Measurements from ENCODE around the gene UGT3A2. TPM values are rescaled to one million over a fixed set of nuclear protein-coding genes. Genes with fewer than 3 reads are reported as not detected.

The UGT3A2 gene
- total and polyA plus RNA-seq, 3 experiments from 2014 or later, result 1.1 TPM; not detected in 2

GRCh38 chr5:36078430-36078829, 11.7 kb upstream of the UGT3A2 start:
- H3K27me3 Mint-ChIP-seq, result peaks cover 12 to 58% of the 10 kb centered on the region in 2 donors

GRCh38 chr5:36073595-36074216, 7.0 kb upstream of the UGT3A2 start:
- Histone ChIP-seq H3K4me1 (ENCODE audit: insufficient read depth, low read length) (no peaks in the 10 kb centered on the region), H3K9me3 (ENCODE audit: low read length) (no peaks in the 10 kb centered on the region), H3K36me3 (ENCODE audit: insufficient read depth, low read length) (no peaks in the 10 kb centered on the region), H3K27me3 (ENCODE audit: insufficient read depth, low read length, poor library complexity, severe bottlenecking) (no peaks in the 10 kb centered on the region), H3K4me3 (ENCODE audit: low read length) (no peak overlapping the region), H3K27ac (ENCODE audit: low read depth, low read length) (no peak overlapping the region)
- peak overlapping the region in 1 of 8 donors; percentile 38 for H3K27ac Mint-ChIP-seq
- ChIA-PET POLR2A (no interaction called here), CTCF (interaction anchor here (0.8 to 1.2 kb wide), 3 partner anchors 10 to 14 kb away, joined by 3 read pairs; no protein-coding TSS in a partner anchor)
- no peaks in the 10 kb centered on the region for H3K36me3 Mint-ChIP-seq
- no peak overlapping the region for H3K4me3 Mint-ChIP-seq
- H3K9me3 Mint-ChIP-seq, result no peaks in the 10 kb centered on the region
- H3K27me3 Mint-ChIP-seq, result peaks cover 7 to 38% of the 10 kb centered on the region in 2 donors
- DNase-seq, result peak in 1 of 5 donors; percentile 8
- H3K4me1 Mint-ChIP-seq, result peaks cover 13 to 21% (median 16%) of the 10 kb centered on the region in 3 donors

More at GRCh38 chr5:36078430-36078829, 11.7 kb upstream of the UGT3A2 start:
- no peak overlapping the region for H3K27ac ChIP-seq (ENCODE audit: low read depth, low read length)
- no peaks in the 10 kb centered on the region for H3K36me3 ChIP-seq (ENCODE audit: insufficient read depth, low read length)
- no peaks in the 10 kb centered on the region for H3K4me1 ChIP-seq (ENCODE audit: insufficient read depth, low read length)
- H3K27me3 ChIP-seq (ENCODE audit: insufficient read depth, low read length, poor library complexity, severe bottlenecking), result peaks cover 8% of the 10 kb centered on the region
- Mint-ChIP-seq H3K4me1 (peaks cover 1 to 3% (median 2%) of the 10 kb centered on the region in 3 donors), H3K4me3 (no peak overlapping the region), H3K9me3 (no peaks in the 10 kb centered on the region), H3K36me3 (no peaks in the 10 kb centered on the region), H3K27ac (no peak overlapping the region)
- no peaks in the 10 kb centered on the region for H3K9me3 ChIP-seq (ENCODE audit: low read length)
- no peak for DNase-seq
- POLR2A ChIA-PET, result no interaction called here
- CTCF ChIA-PET, result interaction anchor here (0.7 to 1.5 kb wide), 7 partner anchors 8 to 429 kb away, joined by 3 to 14 read pairs (median 5); no protein-coding TSS in a partner anchor
- H3K4me3 ChIP-seq (ENCODE audit: low read length), result no peak overlapping the region

- H3K4me3 Mint-ChIP-seq, result peak overlapping the region; percentile 57 to 88 (median 82)
- Histone ChIP-seq H3K27me3 (ENCODE audit: insufficient read depth, low read length, poor library complexity, severe bottlenecking) (no peaks in the 10 kb centered on the region), H3K4me1 (ENCODE audit: insufficient read depth, low read length) (no peaks in the 10 kb centered on the region), H3K36me3 (ENCODE audit: insufficient read depth, low read length) (no peaks in the 10 kb centered on the region), H3K9me3 (ENCODE audit: low read length) (no peaks in the 10 kb centered on the region), H3K27ac (ENCODE audit: low read depth, low read length) (no peak overlapping the region), H3K4me3 (ENCODE audit: low read length) (peak overlapping the region; percentile 43)
- ChIA-PET CTCF (interaction anchor here (1.5 kb wide), 2 partner anchors 8 to 171 kb away, joined by 3 to 5 read pairs; partner anchors contain the start of gene NADK2), POLR2A (no interaction called here)
- H3K4me1 Mint-ChIP-seq, result peaks cover 18 to 27% (median 22%) of the 10 kb centered on the region in 3 donors
- no peak for DNase-seq
- H3K27me3 Mint-ChIP-seq, result peaks cover 15 to 36% of the 10 kb centered on the region in 2 donors
- no peaks in the 10 kb centered on the region for H3K36me3 Mint-ChIP-seq
- peak overlapping the region in 4 of 8 donors; percentile 36 to 86 (median 77) for H3K27ac Mint-ChIP-seq
- no peaks in the 10 kb centered on the region for H3K9me3 Mint-ChIP-seq
Measured at GRCh38 chr5:36070687-36071571, 4.2 kb upstream of the UGT3A2 start.

GRCh38 chr5:36068751-36069281, 2.1 kb upstream of the UGT3A2 start:
- Mint-ChIP-seq H3K4me1 (peaks cover 18 to 27% (median 22%) of the 10 kb centered on the region in 3 donors), H3K36me3 (no peaks in the 10 kb centered on the region), H3K9me3 (no peaks in the 10 kb centered on the region), H3K4me3 (no peak overlapping the region), H3K27ac (peak overlapping the region in 1 of 8 donors; percentile 43), H3K27me3 (peaks cover 20 to 40% of the 10 kb centered on the region in 2 donors)
- Histone ChIP-seq H3K36me3 (ENCODE audit: insufficient read depth, low read length) (no peaks in the 10 kb centered on the region), H3K4me3 (ENCODE audit: low read length) (no peak overlapping the region), H3K27me3 (ENCODE audit: insufficient read depth, low read length, poor library complexity, severe bottlenecking) (no peaks in the 10 kb centered on the region), H3K4me1 (ENCODE audit: insufficient read depth, low read length) (no peaks in the 10 kb centered on the region), H3K27ac (ENCODE audit: low read depth, low read length) (no peak overlapping the region), H3K9me3 (ENCODE audit: low read length) (no peaks in the 10 kb centered on the region)
- no peak for DNase-seq
- ChIA-PET POLR2A (no interaction called here), CTCF (interaction anchor here (1.3 kb wide), 1 partner anchor 9 kb away, joined by 3 read pairs; no protein-coding TSS in a partner anchor)

- Histone ChIP-seq H3K27me3 (ENCODE audit: insufficient read depth, low read length, poor library complexity, severe bottlenecking) (no peaks in the 10 kb centered on the region), H3K27ac (ENCODE audit: low read depth, low read length) (no peak overlapping the region), H3K4me3 (ENCODE audit: low read length) (no peak overlapping the region), H3K9me3 (ENCODE audit: low read length) (no peaks in the 10 kb centered on the region), H3K36me3 (ENCODE audit: insufficient read depth, low read length) (no peaks in the 10 kb centered on the region), H3K4me1 (ENCODE audit: insufficient read depth, low read length) (no peaks in the 10 kb centered on the region)
- CTCF ChIA-PET, result no interaction called here
- H3K4me3 Mint-ChIP-seq, result no peak overlapping the region
- H3K27ac Mint-ChIP-seq, result no peak overlapping the region
- H3K9me3 Mint-ChIP-seq, result peaks cover 0 to 3% (median 0%) of the 10 kb centered on the region in 5 donors
- H3K36me3 Mint-ChIP-seq, result no peaks in the 10 kb centered on the region
- DNase-seq, result no peak
- peaks cover 9 to 11% (median 10%) of the 10 kb centered on the region in 3 donors for H3K4me1 Mint-ChIP-seq
- POLR2A ChIA-PET, result no interaction called here
- peaks cover 17 to 37% of the 10 kb centered on the region in 2 donors for H3K27me3 Mint-ChIP-seq
Measured at GRCh38 chr5:36066001-36066539, 612 bp downstream of the UGT3A2 start.

GRCh38 chr5:36060420-36060887, 6.2 kb downstream of the UGT3A2 start:
- CTCF ChIA-PET, result no interaction called here
- peak overlapping the region in 1 of 8 donors; percentile 36 for H3K27ac Mint-ChIP-seq
- no peak overlapping the region for H3K4me3 ChIP-seq (ENCODE audit: low read length)
- no peaks in the 10 kb centered on the region for H3K27me3 ChIP-seq (ENCODE audit: insufficient read depth, low read length, poor library complexity, severe bottlenecking)
- peaks cover 0 to 5% (median 0%) of the 10 kb centered on the region in 5 donors for H3K9me3 Mint-ChIP-seq
- no peaks in the 10 kb centered on the region for H3K9me3 ChIP-seq (ENCODE audit: low read length)
- H3K4me1 Mint-ChIP-seq, result peaks cover 0 to 2% (median 0%) of the 10 kb centered on the region in 3 donors
- no peaks in the 10 kb centered on the region for H3K4me1 ChIP-seq (ENCODE audit: insufficient read depth, low read length)
- no peaks in the 10 kb centered on the region for H3K36me3 ChIP-seq (ENCODE audit: insufficient read depth, low read length)
- H3K4me3 Mint-ChIP-seq, result peak overlapping the region in 1 of 7 donors; percentile 42
- no peak overlapping the region for H3K27ac ChIP-seq (ENCODE audit: low read depth, low read length)
- no peak for DNase-seq
- H3K36me3 Mint-ChIP-seq, result no peaks in the 10 kb centered on the region
- POLR2A ChIA-PET, result no interaction called here
- H3K27me3 Mint-ChIP-seq, result peaks cover 8 to 12% of the 10 kb centered on the region in 2 donors

GRCh38 chr5:36059571-36060419, 6.9 kb downstream of the UGT3A2 start:
- no peaks in the 10 kb centered on the region for H3K9me3 ChIP-seq (ENCODE audit: low read length)
- Mint-ChIP-seq H3K27me3 (peaks cover 6 to 8% of the 10 kb centered on the region in 2 donors), H3K9me3 (peaks cover 0 to 6% (median 0%) of the 10 kb centered on the region in 5 donors), H3K4me1 (peaks cover 0 to 3% (median 0%) of the 10 kb centered on the region in 3 donors), H3K36me3 (no peaks in the 10 kb centered on the region), H3K27ac (no peak overlapping the region), H3K4me3 (no peak overlapping the region)
- H3K27me3 ChIP-seq (ENCODE audit: insufficient read depth, low read length, poor library complexity, severe bottlenecking), result no peaks in the 10 kb centered on the region
- POLR2A ChIA-PET, result interaction anchor here (0.5 kb wide), 1 partner anchor 30 kb away, joined by 4 read pairs; no protein-coding TSS in a partner anchor
- H3K36me3 ChIP-seq (ENCODE audit: insufficient read depth, low read length), result no peaks in the 10 kb centered on the region
- CTCF ChIA-PET, result interaction anchor here (1.3 kb wide), 1 partner anchor 14 kb away, joined by 3 read pairs; no protein-coding TSS in a partner anchor
- H3K4me1 ChIP-seq (ENCODE audit: insufficient read depth, low read length), result no peaks in the 10 kb centered on the region
- DNase-seq, result no peak
- no peak overlapping the region for H3K4me3 ChIP-seq (ENCODE audit: low read length)
- H3K27ac ChIP-seq (ENCODE audit: low read depth, low read length), result no peak overlapping the region

Measured in CD8-positive, alpha-beta memory T cell (primary cell).